Erythroblast (primary cell): ENCODE results near the gene RSPH6A.

ENCODE experiments used
- GATA1 ChIP-seq: IDR thresholded peaks from 2 replicates; pipeline ENCODE4 v1.6.1; 2011; ENCODE audit warnings: low read depth, mild to moderate bottlenecking, control low read depth, low read length, moderate library complexity
- POLR2A ChIP-seq: IDR thresholded peaks from 2 replicates; pipeline ENCODE4 v1.6.1; 2011; ENCODE audit warnings: mild to moderate bottlenecking, low read length

DNA sequence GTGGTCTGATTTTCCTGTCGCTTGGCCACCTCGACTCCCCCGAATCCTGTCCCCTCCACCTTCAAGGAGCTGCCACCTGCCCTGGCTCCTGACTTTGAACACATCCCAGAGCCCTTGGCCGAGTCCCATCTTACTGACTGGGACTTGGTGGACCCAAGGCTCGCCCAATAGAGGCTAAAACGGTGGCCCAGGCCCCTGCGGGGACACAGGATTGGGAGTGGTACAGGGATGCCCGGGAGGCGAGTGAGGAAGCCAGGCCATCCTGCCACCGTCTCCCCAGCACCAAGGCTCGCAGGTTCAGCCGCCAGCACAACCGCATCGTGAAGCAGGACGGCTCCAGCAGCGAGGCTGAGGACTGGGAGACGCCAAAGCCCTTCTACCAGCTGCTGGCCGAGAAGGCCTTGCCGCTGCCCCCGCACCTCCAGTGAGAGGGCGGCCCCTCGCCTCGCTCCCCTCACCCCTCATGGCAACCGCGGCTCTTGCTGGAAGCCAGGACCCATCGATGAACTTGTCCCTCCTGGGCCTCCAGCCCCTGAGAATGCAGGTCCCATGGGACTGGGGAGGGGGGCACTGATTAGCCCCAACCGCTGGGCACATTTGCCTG, 51.3 kb downstream of the RSPH6A start:
- TF ChIP-seq POLR2A (no peak), GATA1 (no peak)
